Activated CD4-positive, alpha-beta T cell treated with anti-CD3 and anti-CD28 coated beads, Interleukin-2, amount 10 ng/mL, durations not matched to agents 24 days and 14 days (primary cell): ENCODE results near the gene HIVEP2. TPM values are rescaled to one million over a fixed set of nuclear protein-coding genes. Genes with fewer than 3 reads are reported as not detected.
"Not testable (repeated sequence)": the region's sequence is repeated elsewhere in the genome, so short reads cannot be mapped to it uniquely, and the experiment has no call there.

Experiments
- DNase-seq: peaks from one replicate; pipeline ENCODE4 v3.0.0; 2022
- H3K27ac Mint-ChIP-seq: one replicate; pipeline ENCODE4 v1.8.0; 2022; ENCODE audit warnings: mild to moderate bottlenecking, mixed read lengths
- H3K27me3 Mint-ChIP-seq: one replicate; pipeline ENCODE4 v1.8.0; 2022; ENCODE audit warnings: mixed read lengths
- H3K36me3 Mint-ChIP-seq: one replicate; pipeline ENCODE4 v1.8.0; 2022; ENCODE audit warnings: low read depth, mild to moderate bottlenecking, mixed read lengths
- H3K4me1 Mint-ChIP-seq: one replicate; pipeline ENCODE4 v1.8.0; 2021; ENCODE audit warnings: mixed read lengths
- H3K4me3 Mint-ChIP-seq: one replicate; pipeline ENCODE4 v1.8.0; 2022; ENCODE audit warnings: mild to moderate bottlenecking, moderate library complexity, mixed read lengths
- H3K9me3 Mint-ChIP-seq: one replicate; pipeline ENCODE4 v1.8.0; 2021; ENCODE audit warnings: mixed read lengths
- intact Hi-C: fragments of 100-400 bp; cut with micrococcal nuclease; formaldehyde crosslinking; loops from one replicate; pipeline ENCODE4 v1.15.1; 2023
- total RNA-seq: library from RNA; stranded (reverse); gene quantifications from 2 replicates; pipeline ENCODE4 v1.2.3, GENCODE V29; 2022

HIVEP2 gene, protein sequence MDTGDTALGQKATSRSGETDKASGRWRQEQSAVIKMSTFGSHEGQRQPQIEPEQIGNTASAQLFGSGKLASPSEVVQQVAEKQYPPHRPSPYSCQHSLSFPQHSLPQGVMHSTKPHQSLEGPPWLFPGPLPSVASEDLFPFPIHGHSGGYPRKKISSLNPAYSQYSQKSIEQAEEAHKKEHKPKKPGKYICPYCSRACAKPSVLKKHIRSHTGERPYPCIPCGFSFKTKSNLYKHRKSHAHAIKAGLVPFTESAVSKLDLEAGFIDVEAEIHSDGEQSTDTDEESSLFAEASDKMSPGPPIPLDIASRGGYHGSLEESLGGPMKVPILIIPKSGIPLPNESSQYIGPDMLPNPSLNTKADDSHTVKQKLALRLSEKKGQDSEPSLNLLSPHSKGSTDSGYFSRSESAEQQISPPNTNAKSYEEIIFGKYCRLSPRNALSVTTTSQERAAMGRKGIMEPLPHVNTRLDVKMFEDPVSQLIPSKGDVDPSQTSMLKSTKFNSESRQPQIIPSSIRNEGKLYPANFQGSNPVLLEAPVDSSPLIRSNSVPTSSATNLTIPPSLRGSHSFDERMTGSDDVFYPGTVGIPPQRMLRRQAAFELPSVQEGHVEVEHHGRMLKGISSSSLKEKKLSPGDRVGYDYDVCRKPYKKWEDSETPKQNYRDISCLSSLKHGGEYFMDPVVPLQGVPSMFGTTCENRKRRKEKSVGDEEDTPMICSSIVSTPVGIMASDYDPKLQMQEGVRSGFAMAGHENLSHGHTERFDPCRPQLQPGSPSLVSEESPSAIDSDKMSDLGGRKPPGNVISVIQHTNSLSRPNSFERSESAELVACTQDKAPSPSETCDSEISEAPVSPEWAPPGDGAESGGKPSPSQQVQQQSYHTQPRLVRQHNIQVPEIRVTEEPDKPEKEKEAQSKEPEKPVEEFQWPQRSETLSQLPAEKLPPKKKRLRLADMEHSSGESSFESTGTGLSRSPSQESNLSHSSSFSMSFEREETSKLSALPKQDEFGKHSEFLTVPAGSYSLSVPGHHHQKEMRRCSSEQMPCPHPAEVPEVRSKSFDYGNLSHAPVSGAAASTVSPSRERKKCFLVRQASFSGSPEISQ (N-terminal part only)
- total RNA-seq = 27.1 and 28.0 TPM in 2 replicates

DNA sequence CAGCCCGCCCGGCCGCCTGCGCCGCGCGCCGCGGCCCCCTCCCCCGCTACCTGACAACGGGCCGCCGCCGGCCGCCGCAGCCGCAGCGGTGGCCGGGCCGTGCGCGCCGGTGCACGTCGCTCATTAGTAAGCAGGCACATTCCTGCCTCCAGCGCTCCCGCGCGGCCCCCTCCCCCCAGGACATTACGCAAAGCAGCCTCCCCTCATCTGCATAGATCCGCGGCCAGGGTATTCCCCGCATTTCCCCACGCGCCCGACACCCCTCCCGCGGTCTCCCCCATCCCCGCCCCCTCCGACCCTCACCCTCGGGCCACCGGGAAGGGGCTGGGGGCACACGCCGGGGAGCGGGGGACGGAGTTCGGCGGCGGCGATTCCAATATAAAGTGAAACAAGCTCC is at the start of gene HIVEP2:
Gene HIVEP2, minus strand, starts transcription at position 128 of the 397 bp plus-strand sequence. CDS start 170,438 bp downstream, outside the sequence.
- Mint-ChIP-seq H3K36me3 (peaks cover 5% of the 10 kb centered on the region), H3K27ac (peak within 1 kb of the TSS; percentile 99), H3K4me3 (peak within 1 kb of the TSS; percentile 93), H3K4me1 (peaks cover 48% of the 10 kb centered on the region), H3K9me3 (no peaks in the 10 kb centered on the region), H3K27me3 (peaks cover 3% of the 10 kb centered on the region)
- peak; percentile 93 for DNase-seq
- intact Hi-C loops = loop anchor here (2.0 to 10.0 kb wide), 8 partner anchors 82 to 1270 kb away; no protein-coding TSS in a partner anchor

DNA sequence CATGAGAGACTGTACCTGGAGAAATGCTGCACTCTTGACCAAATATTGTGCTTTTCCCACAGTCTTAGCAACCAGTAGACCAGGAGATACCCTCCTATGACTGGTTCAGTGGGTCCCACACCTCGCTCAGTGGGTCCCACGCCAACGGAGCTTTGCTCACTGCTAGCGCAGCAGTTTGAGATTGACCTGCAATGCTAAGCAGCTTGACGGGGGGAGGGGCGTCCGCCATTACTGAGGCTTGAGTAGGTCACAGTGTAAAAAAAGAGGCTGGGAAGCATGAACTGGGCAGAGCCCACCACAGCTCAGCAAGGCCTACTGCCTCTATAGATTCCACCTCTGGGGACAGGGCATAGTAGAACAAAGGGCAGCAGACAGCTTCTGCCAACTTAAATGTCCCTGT is 49.0 kb upstream of the HIVEP2 start:
- intact Hi-C loops = no loop called here
- H3K4me1 Mint-ChIP-seq = peaks cover 3% of the 10 kb centered on the region
- peaks cover 6% of the 10 kb centered on the region for H3K27me3 Mint-ChIP-seq
- peaks cover 25% of the 10 kb centered on the region for H3K9me3 Mint-ChIP-seq
- no peak overlapping the region for H3K4me3 Mint-ChIP-seq
- no peak overlapping the region for H3K27ac Mint-ChIP-seq
- no peaks in the 10 kb centered on the region for H3K36me3 Mint-ChIP-seq
- no peak for DNase-seq

DNA sequence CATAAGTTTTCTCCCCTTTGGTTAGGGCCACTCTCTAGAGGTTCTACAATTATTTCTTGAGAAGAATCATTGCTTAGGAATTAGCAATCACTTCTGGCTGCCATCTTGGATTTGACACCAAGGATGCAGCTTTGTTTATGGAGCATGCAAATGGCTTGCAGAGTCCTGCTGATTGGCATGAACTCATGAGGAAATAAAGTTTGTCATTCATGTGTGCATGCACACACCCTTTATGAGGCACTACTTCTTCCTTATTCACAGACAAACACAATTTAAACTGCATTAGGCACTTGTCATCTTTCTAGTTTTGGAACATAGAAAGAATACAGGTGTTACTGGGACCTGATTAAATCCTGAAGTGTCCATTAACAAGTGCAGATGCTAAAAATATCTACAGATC is 42.5 kb upstream of the HIVEP2 start:
- Mint-ChIP-seq H3K36me3 (no peaks in the 10 kb centered on the region), H3K4me3 (no peak overlapping the region), H3K27ac (no peak overlapping the region), H3K9me3 (peaks cover 21% of the 10 kb centered on the region), H3K27me3 (peaks cover 2% of the 10 kb centered on the region), H3K4me1 (no peaks in the 10 kb centered on the region)
- no peak for DNase-seq
- intact Hi-C loops = no loop called here

DNA sequence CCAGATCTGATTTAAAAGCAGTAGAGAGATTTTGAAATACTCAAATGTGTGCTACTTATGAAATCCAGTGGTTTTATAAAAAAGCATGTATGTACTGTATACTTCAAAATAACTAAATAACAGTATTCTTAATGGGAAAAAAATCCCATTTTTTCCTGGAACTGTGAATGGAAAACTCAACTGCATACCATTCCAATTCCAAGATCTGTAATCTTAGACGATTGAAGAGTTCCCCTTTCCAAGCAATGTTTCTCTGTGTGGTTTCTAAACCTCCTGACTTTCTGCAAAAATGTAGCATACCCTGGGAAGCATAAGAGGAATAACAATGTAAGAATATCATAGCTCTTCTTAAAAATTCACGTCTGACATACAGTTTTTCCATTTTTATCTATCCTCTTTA is 40.3 kb upstream of the HIVEP2 start:
- no peak for DNase-seq
- H3K36me3 Mint-ChIP-seq = no peaks in the 10 kb centered on the region
- no peaks in the 10 kb centered on the region for H3K4me1 Mint-ChIP-seq
- intact Hi-C loops = no loop called here
- peaks cover 21% of the 10 kb centered on the region for H3K9me3 Mint-ChIP-seq
- peaks cover 2% of the 10 kb centered on the region for H3K27me3 Mint-ChIP-seq
- H3K4me3 Mint-ChIP-seq = no peak overlapping the region
- H3K27ac Mint-ChIP-seq = no peak overlapping the region

DNA sequence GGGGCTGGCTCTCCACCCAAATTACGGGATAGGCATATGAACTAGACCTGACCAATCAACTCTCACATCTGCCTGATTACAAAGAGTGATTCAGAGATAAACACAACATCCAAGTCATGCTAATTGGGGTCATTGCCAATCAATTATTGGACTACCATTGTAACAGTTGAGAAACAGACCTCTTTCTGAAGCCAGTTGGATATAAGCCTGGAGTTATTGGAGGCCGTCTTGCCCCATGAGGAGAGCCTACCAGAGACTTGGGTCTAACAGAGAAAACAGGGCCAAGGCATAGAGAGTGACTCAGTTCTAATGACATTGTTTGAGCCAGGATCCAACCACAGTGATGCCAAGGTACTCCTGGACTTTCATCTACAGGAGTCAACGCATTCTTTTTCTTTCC is 39.4 kb upstream of the HIVEP2 start:
- Mint-ChIP-seq H3K27ac (no peak overlapping the region), H3K4me1 (no peaks in the 10 kb centered on the region), H3K36me3 (no peaks in the 10 kb centered on the region), H3K4me3 (no peak overlapping the region), H3K9me3 (peaks cover 21% of the 10 kb centered on the region), H3K27me3 (peaks cover 2% of the 10 kb centered on the region)
- no peak for DNase-seq
- intact Hi-C loops = no loop called here

DNA sequence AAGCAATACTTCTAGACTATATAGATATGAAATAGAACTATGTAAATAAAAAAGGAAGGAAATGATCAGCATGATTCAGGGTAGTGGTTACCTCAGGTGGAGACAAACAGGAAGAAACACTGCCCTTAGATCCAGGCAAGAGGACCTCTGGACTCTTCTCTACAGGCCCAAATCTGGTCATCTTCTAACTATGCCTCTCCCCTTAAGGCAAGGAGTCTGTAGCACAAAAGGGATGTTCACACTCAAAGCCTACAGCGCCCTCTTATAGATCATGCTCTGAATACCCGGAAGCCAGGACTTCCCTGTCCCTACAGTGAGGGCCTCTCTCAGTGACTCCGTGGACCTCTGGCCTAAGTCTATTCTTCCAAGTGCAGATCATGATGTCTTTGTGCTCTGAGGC is 30.4 kb upstream of the HIVEP2 start:
- Mint-ChIP-seq H3K27ac (no peak overlapping the region), H3K4me1 (peaks cover 8% of the 10 kb centered on the region), H3K36me3 (no peaks in the 10 kb centered on the region), H3K27me3 (peaks cover 4% of the 10 kb centered on the region), H3K9me3 (peaks cover 14% of the 10 kb centered on the region), H3K4me3 (no peak overlapping the region)
- intact Hi-C loops = no loop called here
- no peak for DNase-seq

DNA sequence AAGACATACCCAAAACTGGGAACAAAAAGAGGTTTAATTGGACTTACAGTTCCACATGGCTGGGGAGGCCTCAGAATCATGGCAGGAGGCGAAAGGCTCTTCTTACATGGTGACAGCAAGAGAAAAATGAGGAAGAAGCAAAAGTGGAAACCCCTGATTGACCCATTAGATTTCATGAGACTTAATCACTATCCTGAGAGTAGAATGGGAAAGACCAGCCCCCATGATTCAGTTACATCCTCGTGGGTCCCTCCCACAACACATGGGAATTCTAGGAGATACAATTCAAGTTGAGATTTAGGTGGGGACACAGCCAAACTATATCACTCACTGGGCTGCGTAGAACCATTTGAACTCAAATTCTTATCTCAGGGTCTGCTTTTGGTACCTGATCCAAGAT is 26.0 kb upstream of the HIVEP2 start:
- H3K36me3 Mint-ChIP-seq, H3K4me1 Mint-ChIP-seq, H3K27me3 Mint-ChIP-seq, H3K4me3 Mint-ChIP-seq, H3K27ac Mint-ChIP-seq, intact Hi-C loops, DNase-seq, H3K9me3 Mint-ChIP-seq: not testable (repeated sequence)

DNA sequence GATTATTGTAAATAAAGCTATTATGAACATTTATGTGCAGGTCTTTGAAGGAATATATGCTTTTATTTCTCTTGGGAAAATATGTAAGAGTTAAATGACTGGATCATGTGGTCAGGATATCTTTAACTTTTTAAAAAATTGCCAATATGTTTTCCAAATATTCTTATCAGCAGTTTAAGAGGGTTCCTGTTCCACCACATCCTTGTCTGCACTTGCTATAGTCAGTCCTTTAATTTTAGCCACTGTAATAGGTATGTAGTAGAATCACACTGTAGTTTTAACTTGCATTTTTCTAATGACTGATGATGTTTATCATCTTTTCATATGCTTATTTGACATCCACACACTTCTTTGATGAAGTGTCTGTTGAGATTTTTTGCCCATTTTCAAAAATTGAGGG is 23.6 kb upstream of the HIVEP2 start:
- Mint-ChIP-seq H3K27me3 (no peaks in the 10 kb centered on the region), H3K4me1 (no peaks in the 10 kb centered on the region), H3K27ac (no peak overlapping the region), H3K4me3 (no peak overlapping the region), H3K9me3 (peaks cover 7% of the 10 kb centered on the region), H3K36me3 (no peaks in the 10 kb centered on the region)
- no peak for DNase-seq
- intact Hi-C loops = no loop called here

DNA sequence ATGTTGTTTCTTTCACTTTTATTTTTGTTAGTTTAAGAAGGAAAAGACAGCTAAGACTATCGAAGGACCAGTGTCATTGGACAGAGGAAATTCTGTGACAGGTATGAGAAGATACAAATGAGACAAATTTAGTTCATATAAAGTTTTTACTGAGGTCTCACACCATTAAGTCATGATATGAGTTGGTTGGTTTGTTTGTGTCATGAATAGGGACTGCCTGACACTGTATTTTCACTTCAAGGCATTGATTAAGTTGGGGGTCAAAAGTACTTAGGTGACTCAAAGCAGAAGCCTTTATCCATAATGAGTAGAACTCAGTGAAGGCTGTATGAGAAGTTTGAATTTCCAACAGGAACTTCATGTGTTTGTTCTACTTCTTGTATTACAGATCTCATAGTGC is 21.3 kb upstream of the HIVEP2 start:
- H3K4me3 Mint-ChIP-seq = no peak overlapping the region
- H3K4me1 Mint-ChIP-seq = no peaks in the 10 kb centered on the region
- DNase-seq = no peak
- peaks cover 5% of the 10 kb centered on the region for H3K9me3 Mint-ChIP-seq
- H3K27ac Mint-ChIP-seq = no peak overlapping the region
- H3K27me3 Mint-ChIP-seq = no peaks in the 10 kb centered on the region
- intact Hi-C loops = no loop called here
- no peaks in the 10 kb centered on the region for H3K36me3 Mint-ChIP-seq

DNA sequence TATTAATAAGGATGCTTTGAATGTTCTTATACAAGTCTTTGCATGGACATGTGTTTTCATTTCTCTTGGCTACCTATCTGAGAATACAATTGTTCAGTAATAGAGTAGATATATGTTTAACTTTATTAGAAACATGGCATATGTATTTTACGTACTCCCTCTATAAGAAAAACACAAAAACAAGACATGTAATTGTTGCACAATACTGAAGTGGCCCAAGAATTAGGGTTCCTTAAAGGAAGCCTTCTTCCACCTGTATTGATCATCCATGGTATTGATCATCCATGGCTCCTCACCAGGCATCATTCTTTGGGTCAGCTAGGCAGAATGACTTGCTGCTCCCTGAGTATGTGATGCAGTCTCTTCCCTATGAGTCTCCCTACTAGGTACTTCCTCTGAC is 20.2 kb upstream of the HIVEP2 start:
- Mint-ChIP-seq H3K27ac (no peak overlapping the region), H3K9me3 (peaks cover 7% of the 10 kb centered on the region), H3K27me3 (no peaks in the 10 kb centered on the region), H3K36me3 (peaks cover 6% of the 10 kb centered on the region), H3K4me1 (no peaks in the 10 kb centered on the region), H3K4me3 (no peak overlapping the region)
- no peak for DNase-seq
- intact Hi-C loops = no loop called here

DNA sequence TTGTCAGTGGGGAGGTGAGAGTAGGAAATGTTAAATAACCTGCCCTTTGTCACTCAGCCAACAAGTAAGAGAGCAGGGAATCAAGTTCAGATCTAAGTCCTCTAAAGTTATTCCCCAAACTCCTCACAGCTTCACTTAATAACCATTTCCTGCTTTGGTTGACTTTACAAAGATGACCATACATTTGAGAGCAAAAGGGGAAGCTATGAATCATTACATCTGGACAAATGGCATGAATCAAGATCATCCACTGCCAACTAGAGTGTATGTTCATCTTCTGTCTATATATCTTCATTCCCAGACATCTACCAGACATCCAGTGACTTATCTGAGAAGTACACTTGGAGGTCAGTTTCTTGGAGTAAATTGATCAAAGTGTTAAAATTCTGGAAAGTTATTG is 15.1 kb upstream of the HIVEP2 start:
- no peaks in the 10 kb centered on the region for H3K27me3 Mint-ChIP-seq

DNA sequence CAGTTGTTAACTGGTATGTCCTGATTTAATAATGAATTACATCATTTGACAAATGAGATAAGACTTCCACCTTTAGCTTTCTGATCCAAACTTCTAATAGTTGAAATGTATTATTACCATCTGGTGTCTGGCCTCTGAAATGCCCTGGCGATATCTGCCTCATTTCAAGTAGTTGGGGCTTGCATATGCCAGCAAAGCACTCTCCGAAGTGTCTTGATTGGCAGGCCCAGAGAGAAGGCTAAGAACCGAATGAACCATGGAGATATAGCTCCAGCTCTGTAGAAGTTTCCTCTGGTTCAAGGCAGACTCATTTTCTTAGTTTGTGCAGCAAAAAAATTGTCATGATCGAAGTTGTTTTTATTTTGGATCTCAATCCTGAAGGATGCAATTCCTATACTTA is 13.4 kb upstream of the HIVEP2 start:
- H3K4me1 Mint-ChIP-seq = peaks cover under 1% of the 10 kb centered on the region
- peaks cover 6% of the 10 kb centered on the region for H3K9me3 Mint-ChIP-seq
- no peaks in the 10 kb centered on the region for H3K27me3 Mint-ChIP-seq
- peaks cover 9% of the 10 kb centered on the region for H3K36me3 Mint-ChIP-seq
- no peak overlapping the region for H3K4me3 Mint-ChIP-seq
- intact Hi-C loops = no loop called here
- no peak for DNase-seq
- no peak overlapping the region for H3K27ac Mint-ChIP-seq

More for the DNA sequence above, 15.1 kb upstream of the HIVEP2 start:
- Mint-ChIP-seq H3K4me3 (no peak overlapping the region), H3K4me1 (no peaks in the 10 kb centered on the region), H3K36me3 (peaks cover 9% of the 10 kb centered on the region), H3K9me3 (peaks cover 6% of the 10 kb centered on the region), H3K27ac (no peak overlapping the region)
- intact Hi-C loops = no loop called here
- DNase-seq = no peak

DNA sequence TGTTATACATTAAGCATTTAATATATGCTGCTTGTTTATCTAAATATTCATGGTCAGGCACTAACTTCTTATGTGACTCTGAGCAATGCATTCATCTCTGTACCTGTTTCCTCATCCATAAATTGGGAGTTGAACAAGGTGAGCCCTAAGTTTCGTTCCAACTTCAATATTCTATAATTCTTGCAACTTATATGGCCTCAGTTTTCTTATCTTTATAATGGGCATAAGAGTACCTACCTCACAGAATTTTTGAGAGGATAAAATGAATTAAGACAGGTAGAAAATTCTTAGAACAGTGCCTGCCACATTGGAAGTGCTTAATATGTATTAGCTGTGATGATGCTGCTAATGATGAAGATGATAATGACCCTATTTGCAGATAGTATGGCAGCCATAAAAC is 11.8 kb upstream of the HIVEP2 start:
- no peak overlapping the region for H3K27ac Mint-ChIP-seq
- DNase-seq = no peak
- peaks cover 6% of the 10 kb centered on the region for H3K9me3 Mint-ChIP-seq
- no peak overlapping the region for H3K4me3 Mint-ChIP-seq
- peaks cover 13% of the 10 kb centered on the region for H3K4me1 Mint-ChIP-seq
- H3K36me3 Mint-ChIP-seq = peaks cover 9% of the 10 kb centered on the region
- intact Hi-C loops = no loop called here
- H3K27me3 Mint-ChIP-seq = no peaks in the 10 kb centered on the region

DNA sequence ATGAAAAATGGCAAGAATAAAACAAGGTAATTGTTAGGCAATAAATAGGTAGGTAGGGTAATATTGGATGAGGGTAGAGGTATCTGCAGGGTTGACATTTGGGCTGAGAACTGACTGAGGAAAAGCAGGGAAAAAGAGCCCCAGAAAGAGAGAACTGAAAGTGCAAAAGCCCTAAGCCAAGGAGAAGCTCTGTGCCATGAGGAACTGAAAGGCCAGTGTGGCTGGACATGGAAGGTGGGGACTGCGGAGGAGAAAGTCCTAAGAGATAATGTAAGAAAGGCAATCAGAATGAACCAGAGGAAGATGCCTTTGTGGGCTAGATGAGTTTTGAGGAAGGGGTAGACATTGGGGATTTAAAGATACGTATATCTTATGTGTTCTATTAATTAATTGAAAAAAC is 9.9 kb upstream of the HIVEP2 start:
- no peaks in the 10 kb centered on the region for H3K27me3 Mint-ChIP-seq
- no peak overlapping the region for H3K4me3 Mint-ChIP-seq
- H3K4me1 Mint-ChIP-seq = peaks cover 16% of the 10 kb centered on the region
- H3K27ac Mint-ChIP-seq = no peak overlapping the region
- H3K36me3 Mint-ChIP-seq = peaks cover 3% of the 10 kb centered on the region
- intact Hi-C loops = no loop called here
- H3K9me3 Mint-ChIP-seq = no peaks in the 10 kb centered on the region
- no peak for DNase-seq
